ENCODE results near the gene VGLL4. TPM values are rescaled to one million over a fixed set of nuclear protein-coding genes. Genes with fewer than 3 reads are reported as not detected.

VGLL4 gene
- total RNA-seq, 1 donor from 2014 or later, result 141 TPM

GRCh38 chr3:11510001-11510340, 133.7 kb downstream of the VGLL4 start:
- Mint-ChIP-seq H3K9me3 (ENCODE audit: low read depth) (no peaks in the 10 kb centered on the region), H3K4me1 (ENCODE audit: low read depth) (peaks cover 49% of the 10 kb centered on the region), H3K27me3 (ENCODE audit: low read depth) (no peaks in the 10 kb centered on the region), H3K36me3 (ENCODE audit: low read depth) (no peaks in the 10 kb centered on the region), H3K27ac (ENCODE audit: unreplicated experiment) (peak overlapping the region; percentile 95), H3K4me3 (ENCODE audit: unreplicated experiment) (peak overlapping the region; percentile 41)
- DNase-seq (ENCODE audit: low spot score), result no peak
- TF ChIP-seq CTCF (IDR thresholded peaks at IDR 0.05), result no peak

- DNase-seq (ENCODE audit: low spot score), result no peak
- peak; percentile 59 for TF ChIP-seq CTCF (IDR thresholded peaks at IDR 0.05)
- H3K4me3 Mint-ChIP-seq (ENCODE audit: unreplicated experiment), result peak overlapping the region; percentile 10
- H3K36me3 Mint-ChIP-seq (ENCODE audit: low read depth), result no peaks in the 10 kb centered on the region
- H3K9me3 Mint-ChIP-seq (ENCODE audit: low read depth), result no peaks in the 10 kb centered on the region
- peak overlapping the region; percentile 95 for H3K27ac Mint-ChIP-seq (ENCODE audit: unreplicated experiment)
- H3K4me1 Mint-ChIP-seq (ENCODE audit: low read depth), result peaks cover 45% of the 10 kb centered on the region
- H3K27me3 Mint-ChIP-seq (ENCODE audit: low read depth), result no peaks in the 10 kb centered on the region
Measured at GRCh38 chr3:11509173-11510000, 134.3 kb downstream of the VGLL4 start.

- H3K4me1 Mint-ChIP-seq (ENCODE audit: low read depth), result peaks cover 44% of the 10 kb centered on the region
- TF ChIP-seq CTCF (IDR thresholded peaks at IDR 0.05), result no peak
- DNase-seq (ENCODE audit: low spot score), result no peak
- no peaks in the 10 kb centered on the region for H3K27me3 Mint-ChIP-seq (ENCODE audit: low read depth)
- H3K36me3 Mint-ChIP-seq (ENCODE audit: low read depth), result no peaks in the 10 kb centered on the region
- H3K4me3 Mint-ChIP-seq (ENCODE audit: unreplicated experiment), result peak overlapping the region; percentile 28
- H3K27ac Mint-ChIP-seq (ENCODE audit: unreplicated experiment), result peak overlapping the region; percentile 95
- H3K9me3 Mint-ChIP-seq (ENCODE audit: low read depth), result no peaks in the 10 kb centered on the region
Measured at GRCh38 chr3:11508346-11509172, 135.2 kb downstream of the VGLL4 start.

- H3K27ac Mint-ChIP-seq (ENCODE audit: unreplicated experiment), result peak overlapping the region; percentile 95
Measured at GRCh38 chr3:11507719-11508118, 136.0 kb downstream of the VGLL4 start.

More at GRCh38 chr3:11507719-11508118, 136.0 kb downstream of the VGLL4 start:
- DNase-seq (ENCODE audit: low spot score), result no peak
- Mint-ChIP-seq H3K4me3 (ENCODE audit: unreplicated experiment) (no peak overlapping the region), H3K27me3 (ENCODE audit: low read depth) (no peaks in the 10 kb centered on the region), H3K9me3 (ENCODE audit: low read depth) (no peaks in the 10 kb centered on the region), H3K4me1 (ENCODE audit: low read depth) (peaks cover 44% of the 10 kb centered on the region), H3K36me3 (ENCODE audit: low read depth) (no peaks in the 10 kb centered on the region)
- no peak for TF ChIP-seq CTCF (IDR thresholded peaks at IDR 0.05)

Other genes with a start within 250 kb of the VGLL4 start
- gene TAMM41, start 203.0 kb upstream of the VGLL4 start, total RNA-seq, result 11.2 to 15.9 TPM (median 13.3 TPM) in 3 replicates